Pons (tissue), 1 donor: Measurements from ENCODE around the gene TBL1X.
A peak's percentile ranks its signal among the peaks of the same experiment; 100 is the strongest.

Experiments used
- DNase-seq: peaks from one replicate; pipeline ENCODE4 v3.0.0-alpha.2; 2016; ENCODE audit warnings: low spot score

Gene TBL1X

DNA sequence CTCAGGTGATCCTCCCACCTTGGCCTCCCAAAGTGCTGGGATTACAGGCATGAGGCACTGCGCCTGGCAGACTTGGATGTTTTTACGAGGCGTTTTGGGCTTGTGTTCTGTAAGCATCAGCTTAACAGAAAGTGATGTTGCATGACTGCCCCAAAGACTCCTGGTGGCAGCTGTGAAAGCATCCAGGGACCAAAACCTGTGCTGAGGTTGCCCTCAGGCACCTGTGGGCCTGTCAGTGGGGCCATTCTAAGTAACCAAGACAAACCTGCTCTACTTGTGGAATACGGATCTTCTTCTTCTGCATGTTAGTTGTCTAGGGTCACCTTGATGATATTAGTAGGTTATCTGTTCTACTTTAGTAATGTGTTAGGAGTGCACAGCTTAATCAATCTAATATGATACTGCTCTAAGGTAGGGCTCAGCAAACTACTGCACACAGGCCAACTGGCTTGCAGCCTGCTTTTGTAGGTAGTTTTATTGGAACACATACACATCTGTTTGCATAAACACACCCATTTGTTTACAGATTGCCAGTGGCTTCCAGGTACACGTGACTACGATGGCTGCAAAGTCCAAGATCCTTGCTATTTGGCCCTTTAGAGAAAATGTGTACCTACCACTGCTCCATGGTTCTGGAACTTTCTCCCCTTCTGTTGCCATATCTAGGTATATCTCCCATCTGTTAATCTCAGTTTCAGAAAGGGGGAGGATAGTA lies 164.1 kb downstream of the TBL1X start:
- DNase-seq: no peak

DNA sequence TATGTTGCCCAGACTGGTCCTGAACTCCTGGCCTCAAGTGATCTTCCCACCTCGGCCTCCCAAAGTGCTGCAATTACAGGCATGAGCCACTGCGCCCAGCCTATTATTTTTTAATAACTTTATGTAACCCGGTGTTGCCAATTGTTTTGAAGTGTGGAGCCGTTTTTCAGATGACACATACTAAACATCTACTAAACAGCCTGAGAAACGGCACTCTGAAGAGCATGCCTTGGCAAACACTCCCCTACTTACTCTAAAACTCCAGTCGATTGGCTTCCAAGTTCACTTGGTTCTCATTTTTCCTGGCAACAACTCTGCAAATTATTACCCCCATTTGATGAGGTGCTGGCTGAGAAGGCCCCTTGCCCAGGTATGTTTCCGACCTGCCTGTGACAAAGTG lies 169.7 kb downstream of the TBL1X start:
- DNase-seq: no peak

DNA sequence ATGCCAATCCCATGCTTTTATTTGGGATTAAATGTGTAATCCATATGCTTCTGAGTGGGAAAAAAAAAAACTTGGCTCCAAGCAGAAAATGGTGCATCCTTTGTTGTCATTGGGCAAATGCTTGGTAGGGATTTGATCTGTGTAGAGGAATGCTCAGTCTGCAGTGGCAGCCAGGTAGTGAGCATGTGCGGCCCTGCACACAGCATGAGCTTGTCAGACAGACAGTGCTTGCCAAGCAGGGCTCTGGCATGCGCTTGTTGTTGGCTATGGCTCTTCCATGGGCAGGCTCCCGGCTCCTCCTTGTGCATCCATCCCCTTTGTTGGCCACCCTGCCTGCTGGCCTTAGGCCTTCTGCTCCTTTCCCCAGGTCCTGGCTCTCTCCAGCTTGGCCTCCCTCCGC lies 170.5 kb downstream of the TBL1X start:
- DNase-seq: peak; percentile 34

GRCh38 chrX:9635803-9636202 lies 170.9 kb downstream of the TBL1X start:
- DNase-seq: no peak

- no peak for DNase-seq
Measured at GRCh38 chrX:9638871-9639270, 174.0 kb downstream of the TBL1X start.

DNA sequence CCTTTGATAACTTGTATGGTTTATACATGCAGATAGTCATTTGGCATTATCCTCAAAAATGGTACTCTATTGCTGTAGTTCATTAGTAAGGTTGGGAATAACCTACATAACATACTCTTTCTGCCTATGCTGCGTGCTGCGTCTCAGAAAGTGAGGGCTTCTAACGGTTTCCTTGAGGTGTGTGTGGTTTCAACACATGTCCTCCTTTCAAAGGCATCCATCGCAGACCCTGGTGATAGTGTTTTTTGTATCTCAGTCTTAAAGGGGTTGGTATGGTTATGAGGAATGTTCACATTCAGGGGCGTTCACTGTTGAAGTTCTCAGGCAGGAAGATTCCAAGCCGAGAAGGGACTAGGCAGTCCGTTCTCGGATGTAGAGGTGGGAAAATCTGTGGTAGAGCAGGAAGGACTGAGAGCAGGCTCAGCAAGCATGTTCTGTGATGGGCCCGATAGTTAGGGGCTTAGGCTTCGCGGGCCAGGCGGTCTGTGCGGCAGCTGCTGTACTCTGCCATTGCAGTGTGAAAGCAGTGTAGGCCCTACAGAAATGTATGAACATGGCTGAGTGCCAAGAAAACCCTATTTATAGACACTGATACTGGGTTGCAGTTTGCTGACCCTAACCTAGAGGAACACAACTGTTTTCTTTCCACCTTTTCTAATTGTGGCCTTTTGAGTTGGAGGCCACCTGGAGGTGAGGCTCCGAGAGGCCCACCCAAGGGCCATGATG lies 177.6 kb downstream of the TBL1X start:
- no peak for DNase-seq

- no peak for DNase-seq
Measured at GRCh38 chrX:9643807-9644206, 178.9 kb downstream of the TBL1X start.

DNA sequence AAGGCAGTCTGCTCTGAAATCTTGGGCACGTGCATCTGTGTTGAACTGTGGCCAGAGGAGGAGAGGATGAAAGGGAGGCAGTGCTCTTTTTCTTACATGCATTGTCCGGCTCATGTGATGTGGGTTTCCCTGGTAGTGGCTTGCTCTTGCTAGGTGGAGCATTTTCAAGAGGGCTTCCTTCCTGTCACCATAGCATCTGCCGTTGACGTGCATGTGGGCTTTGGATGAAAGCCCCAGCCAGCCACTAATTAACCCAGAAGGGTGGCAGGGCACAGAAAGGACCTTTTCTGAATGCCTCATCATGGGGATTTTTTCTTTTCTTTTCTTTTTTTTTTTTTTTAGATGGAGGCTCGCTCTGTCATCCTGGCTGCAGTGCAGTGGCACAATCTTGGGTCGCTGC lies 179.5 kb downstream of the TBL1X start:
- DNase-seq: no peak

GRCh38 chrX:9646471-9647224 lies 181.8 kb downstream of the TBL1X start:
- DNase-seq: peak; percentile 34

GRCh38 chrX:9647431-9647830 lies 182.6 kb downstream of the TBL1X start:
- no peak for DNase-seq

GRCh38 chrX:9650091-9650490 lies 185.2 kb downstream of the TBL1X start:
- DNase-seq: no peak

DNA sequence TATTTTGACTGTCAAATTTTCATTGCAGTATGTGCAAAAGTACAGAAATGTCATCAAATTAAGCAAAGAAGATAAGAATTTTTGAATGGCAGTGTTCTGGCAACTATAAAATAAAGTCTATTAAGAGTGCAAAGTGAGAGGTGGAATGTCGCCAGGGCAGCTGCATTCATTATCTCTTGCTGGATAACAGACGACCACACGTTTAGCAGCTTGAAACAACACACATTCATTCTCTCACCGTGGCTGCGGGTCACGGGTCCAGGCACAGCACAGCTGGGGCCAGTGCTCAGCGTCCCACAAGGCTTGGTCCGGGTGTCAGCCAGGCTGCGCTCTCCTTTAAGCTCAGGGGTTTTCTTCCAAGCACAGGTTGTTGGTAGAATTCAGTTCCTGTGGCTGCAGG lies 186.9 kb downstream of the TBL1X start:
- peak; percentile 27 for DNase-seq

- no peak for DNase-seq
Measured at GRCh38 chrX:9654929-9655328, 190.1 kb downstream of the TBL1X start.

DNA sequence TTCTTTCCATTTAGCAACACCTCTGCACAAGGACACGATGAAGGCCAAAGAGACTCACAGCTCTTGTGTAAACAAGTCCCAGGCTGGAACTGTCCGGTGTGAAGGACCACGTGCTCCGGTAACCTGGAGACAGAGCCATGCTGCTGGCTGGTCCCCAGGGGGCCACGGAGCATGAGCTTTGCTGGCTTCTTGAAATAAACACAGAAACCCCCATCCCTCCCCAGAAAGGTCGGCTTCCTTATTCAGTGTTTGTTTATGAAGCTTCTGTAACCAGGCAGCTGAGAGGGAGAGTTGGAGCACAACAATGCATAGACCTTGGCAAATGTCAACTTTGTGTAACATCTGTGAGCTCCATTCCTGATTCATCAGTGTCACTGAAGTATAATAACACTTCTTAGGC lies 191.4 kb downstream of the TBL1X start:
- DNase-seq: no peak

GRCh38 chrX:9656871-9657270 lies 192.0 kb downstream of the TBL1X start:
- no peak for DNase-seq

DNA sequence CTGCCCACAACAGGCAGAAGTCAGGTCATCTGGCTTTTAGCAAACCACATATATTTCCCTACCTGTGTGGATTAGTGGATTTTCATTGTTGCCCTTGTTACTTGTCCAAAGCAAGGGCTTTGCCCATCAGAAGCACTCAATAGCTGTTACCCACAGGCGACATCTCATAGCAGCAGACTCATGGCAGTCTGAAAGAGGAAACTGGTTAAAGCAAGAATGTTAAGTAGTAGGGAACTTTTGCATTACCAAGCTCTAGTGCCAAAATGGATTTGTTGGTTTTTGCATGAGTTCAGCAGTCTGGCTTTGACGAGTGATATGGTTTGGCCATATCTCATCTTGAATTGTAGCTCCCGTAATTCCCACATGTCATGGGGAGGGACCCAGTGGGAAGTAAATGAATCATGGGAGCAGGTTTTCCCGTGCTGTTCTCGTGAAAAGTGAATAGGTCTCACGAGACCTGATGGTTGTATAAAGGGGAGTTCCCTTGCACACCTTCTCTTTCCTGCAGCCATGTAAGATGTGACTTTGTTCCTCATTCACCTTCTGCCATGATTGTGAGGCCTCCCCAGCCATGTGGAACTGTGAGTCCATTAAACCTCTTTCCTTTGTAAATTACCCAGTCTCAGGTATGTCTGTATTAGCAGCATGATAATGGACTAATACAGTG lies 192.9 kb downstream of the TBL1X start:
- no peak for DNase-seq

DNA sequence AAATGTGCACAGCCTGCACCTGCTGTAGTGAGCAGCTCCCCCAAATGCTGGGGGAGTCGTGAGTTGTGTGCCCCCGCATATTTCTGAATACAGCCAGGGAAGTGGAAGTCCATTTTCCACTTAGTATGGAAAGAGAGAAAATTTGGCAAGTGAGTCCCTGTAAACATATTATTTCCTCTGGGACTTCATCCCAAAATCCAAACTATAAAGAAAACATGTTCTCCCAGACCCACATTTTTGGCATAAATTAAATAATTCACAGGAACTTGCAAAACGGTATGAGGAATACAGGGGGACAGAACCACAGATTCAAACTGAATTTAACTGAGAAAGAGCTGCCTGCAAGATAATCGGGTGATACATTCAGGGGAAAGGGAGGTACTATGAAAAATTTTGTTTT lies 193.6 kb downstream of the TBL1X start:
- no peak for DNase-seq

DNA sequence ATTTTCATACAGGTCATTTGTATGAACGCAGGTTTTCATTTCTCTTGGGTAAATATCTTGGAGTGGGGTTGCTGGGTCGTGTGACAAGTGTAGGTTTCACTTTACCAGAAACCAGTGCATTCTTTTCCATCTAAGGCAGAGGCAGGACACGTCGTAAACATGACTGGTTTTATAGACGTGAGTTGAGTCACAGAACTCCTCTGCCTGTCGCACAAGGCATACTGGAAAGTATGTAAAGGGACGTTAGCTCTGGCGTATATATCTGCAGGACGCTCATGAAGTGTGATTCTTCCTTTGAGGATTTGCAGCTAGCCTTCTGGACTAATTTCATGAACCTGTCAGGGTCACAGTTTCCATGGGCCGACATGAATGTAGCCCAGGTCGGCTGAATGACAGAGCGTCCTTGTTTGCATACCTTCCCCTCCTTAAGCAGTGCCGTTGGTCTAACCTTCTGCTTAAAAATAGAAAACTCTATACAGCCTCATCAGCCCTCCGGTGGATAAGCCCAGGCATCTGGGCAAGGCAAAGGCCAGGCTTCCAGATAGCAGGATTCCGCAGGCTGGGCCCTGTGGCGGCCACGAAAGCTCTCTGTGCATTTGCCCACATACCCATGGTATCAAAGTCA lies 194.8 kb downstream of the TBL1X start:
- no peak for DNase-seq

DNA sequence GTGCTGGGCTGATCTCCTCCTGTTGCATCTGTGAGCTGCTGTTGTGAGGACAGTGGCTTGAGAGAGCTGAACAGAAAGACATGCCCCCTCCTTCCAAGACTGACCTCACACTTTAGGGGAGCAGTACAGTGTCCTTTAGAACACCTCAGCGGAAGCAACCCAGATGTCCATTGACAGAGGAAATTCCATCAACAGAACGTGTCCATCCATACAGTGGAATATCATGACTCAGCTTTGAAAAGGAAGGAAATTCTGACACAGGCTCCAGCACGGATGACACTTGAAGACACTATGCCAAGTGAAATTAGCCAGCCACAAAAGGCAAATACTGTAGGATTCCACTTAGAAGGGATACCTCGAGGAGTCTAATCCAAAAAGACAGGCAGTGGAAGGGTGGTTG lies 197.3 kb downstream of the TBL1X start:
- no peak for DNase-seq

- no peak for DNase-seq
Measured at GRCh38 chrX:9663216-9663615, 198.4 kb downstream of the TBL1X start.

- no peak for DNase-seq
Measured at GRCh38 chrX:9664224-9664623, 199.4 kb downstream of the TBL1X start.

GRCh38 chrX:9665113-9665512 lies 200.3 kb downstream of the TBL1X start:
- no peak for DNase-seq
